Neural progenitor cell (in vitro differentiated cells): ENCODE data around the gene HAAO.

ENCODE experiments used
- CTCF ChIP-seq: fragments of 200-600 bp; sonication (generic); IDR thresholded peaks from 2 replicates; pipeline ENCODE4 v1.5.1; 2017; ENCODE audit warnings: antibody characterized with exemption, mild to moderate bottlenecking
- EZH2 ChIP-seq: fragments of 200-600 bp; sonication (generic); IDR thresholded peaks from 2 replicates; pipeline ENCODE4 v1.6.1; 2017; ENCODE audit warnings: antibody characterized with exemption, mild to moderate bottlenecking, moderate library complexity
- EZH2phosphoT487 ChIP-seq: fragments of 200-600 bp; sonication (generic); IDR thresholded peaks from 2 replicates; pipeline ENCODE4 v1.6.1; 2017; ENCODE audit warnings: antibody characterized with exemption

- TF ChIP-seq EZH2 (no peak), CTCF (no peak), EZH2phosphoT487 (no peak)
Measured at GRCh38 chr2:42826231-42826630, 33.8 kb upstream of the HAAO start.
